HUES6 (cell line): ENCODE data around the gene KCNK15.

ENCODE experiments used
- H3K27ac ChIP-seq: 2 replicates; pipeline ENCODE4 v1.7.0; 2013; ENCODE audit warnings: low read depth, mild to moderate bottlenecking, low read length, inconsistent platforms
- H3K27me3 ChIP-seq: 2 replicates; pipeline ENCODE4 v1.6.1; 2013; ENCODE audit warnings: low read length; ENCODE audit not compliant: control insufficient read depth, insufficient read depth
- H3K36me3 ChIP-seq: 2 replicates; pipeline ENCODE4 v1.6.1; 2013; ENCODE audit warnings: low read length; ENCODE audit not compliant: control insufficient read depth, insufficient read depth
- H3K4me1 ChIP-seq: 2 replicates; pipeline ENCODE4 v1.6.1; 2013; ENCODE audit warnings: low read length; ENCODE audit not compliant: control insufficient read depth, insufficient read depth
- H3K4me3 ChIP-seq: 2 replicates; pipeline ENCODE4 v1.5.1; 2013; ENCODE audit warnings: low read depth, low read length
- H3K9ac ChIP-seq: one replicate; pipeline ENCODE4 v1.6.1; 2013; ENCODE audit warnings: mild to moderate bottlenecking, low read length
- H3K9me3 ChIP-seq: 2 replicates; pipeline ENCODE4 v1.6.1; 2013; ENCODE audit warnings: low read depth, low read length; ENCODE audit not compliant: control insufficient read depth, insufficient read depth

The KCNK15 gene

GRCh38 chr20:44704551-44704971, 41.1 kb upstream of the KCNK15 start:
- H3K4me1 ChIP-seq: peaks cover 14% of the 10 kb centered on the region
- no peaks in the 10 kb centered on the region for H3K27me3 ChIP-seq
- no peak overlapping the region for H3K9ac ChIP-seq

GRCh38 chr20:44705364-44706094, 40.1 kb upstream of the KCNK15 start:
- Histone ChIP-seq H3K4me3 (no peak overlapping the region), H3K9ac (no peak overlapping the region), H3K27me3 (no peaks in the 10 kb centered on the region), H3K4me1 (peaks cover 13% of the 10 kb centered on the region), H3K36me3 (no peaks in the 10 kb centered on the region), H3K27ac (no peak overlapping the region), H3K9me3 (no peaks in the 10 kb centered on the region)

More at GRCh38 chr20:44704551-44704971, 41.1 kb upstream of the KCNK15 start:
- Histone ChIP-seq H3K27ac (no peak overlapping the region), H3K4me3 (no peak overlapping the region), H3K36me3 (no peaks in the 10 kb centered on the region), H3K9me3 (no peaks in the 10 kb centered on the region)

- Histone ChIP-seq H3K36me3 (no peaks in the 10 kb centered on the region), H3K9ac (no peak overlapping the region), H3K27me3 (no peaks in the 10 kb centered on the region), H3K9me3 (no peaks in the 10 kb centered on the region), H3K4me3 (no peak overlapping the region), H3K4me1 (peaks cover 4% of the 10 kb centered on the region), H3K27ac (no peak overlapping the region)
Measured at GRCh38 chr20:44706301-44707017, 39.2 kb upstream of the KCNK15 start.

GRCh38 chr20:44707018-44707579, 38.6 kb upstream of the KCNK15 start:
- H3K36me3 ChIP-seq: no peaks in the 10 kb centered on the region
- H3K9me3 ChIP-seq: no peaks in the 10 kb centered on the region
- no peaks in the 10 kb centered on the region for H3K27me3 ChIP-seq
- H3K4me3 ChIP-seq: no peak overlapping the region
- H3K4me1 ChIP-seq: no peaks in the 10 kb centered on the region
- no peak overlapping the region for H3K9ac ChIP-seq
- no peak overlapping the region for H3K27ac ChIP-seq

GRCh38 chr20:44709380-44709779, 36.3 kb upstream of the KCNK15 start:
- Histone ChIP-seq H3K9me3 (no peaks in the 10 kb centered on the region), H3K36me3 (no peaks in the 10 kb centered on the region), H3K4me3 (no peak overlapping the region), H3K27ac (no peak overlapping the region), H3K9ac (no peak overlapping the region), H3K27me3 (no peaks in the 10 kb centered on the region), H3K4me1 (no peaks in the 10 kb centered on the region)

GRCh38 chr20:44709797-44710196, 35.9 kb upstream of the KCNK15 start:
- Histone ChIP-seq H3K27ac (no peak overlapping the region), H3K36me3 (no peaks in the 10 kb centered on the region), H3K27me3 (no peaks in the 10 kb centered on the region), H3K9me3 (no peaks in the 10 kb centered on the region), H3K9ac (no peak overlapping the region), H3K4me3 (no peak overlapping the region), H3K4me1 (no peaks in the 10 kb centered on the region)

GRCh38 chr20:44711237-44711636, 34.4 kb upstream of the KCNK15 start:
- H3K4me1 ChIP-seq: no peaks in the 10 kb centered on the region
- no peaks in the 10 kb centered on the region for H3K27me3 ChIP-seq
- H3K4me3 ChIP-seq: no peak overlapping the region
- H3K27ac ChIP-seq: no peak overlapping the region
- no peak overlapping the region for H3K9ac ChIP-seq
- H3K9me3 ChIP-seq: no peaks in the 10 kb centered on the region
- no peaks in the 10 kb centered on the region for H3K36me3 ChIP-seq

- H3K36me3 ChIP-seq: no peaks in the 10 kb centered on the region
- no peaks in the 10 kb centered on the region for H3K9me3 ChIP-seq
- no peaks in the 10 kb centered on the region for H3K4me1 ChIP-seq
- H3K27ac ChIP-seq: no peak overlapping the region
- H3K4me3 ChIP-seq: no peak overlapping the region
- H3K9ac ChIP-seq: no peak overlapping the region
- no peaks in the 10 kb centered on the region for H3K27me3 ChIP-seq
Measured at GRCh38 chr20:44714102-44714700, 31.5 kb upstream of the KCNK15 start.

- H3K27me3 ChIP-seq: no peaks in the 10 kb centered on the region
- no peak within 1 kb of the TSS for H3K27ac ChIP-seq
- no peak within 1 kb of the TSS for H3K9ac ChIP-seq
Measured at GRCh38 chr20:44714701-44715498, 30.8 kb upstream of the KCNK15 start, which contains the start of gene CCN5. CCN5 (plus strand) TSS chr20:44715369; CDS start chr20:44715391, 22 bp downstream.

GRCh38 chr20:44715499-44716308, 30.0 kb upstream of the KCNK15 start:
- no peaks in the 10 kb centered on the region for H3K9me3 ChIP-seq
- H3K27ac ChIP-seq: no peak overlapping the region
- no peaks in the 10 kb centered on the region for H3K36me3 ChIP-seq
- H3K9ac ChIP-seq: no peak overlapping the region
- no peak overlapping the region for H3K4me3 ChIP-seq
- H3K4me1 ChIP-seq: peaks cover 4% of the 10 kb centered on the region; the same call in 1 of the 2 replicates
- H3K27me3 ChIP-seq: no peaks in the 10 kb centered on the region

More at GRCh38 chr20:44714701-44715498, 30.8 kb upstream of the KCNK15 start, which contains the start of gene CCN5:
- Histone ChIP-seq H3K36me3 (no peaks in the 10 kb centered on the region), H3K4me3 (no peak within 1 kb of the TSS), H3K9me3 (no peaks in the 10 kb centered on the region), H3K4me1 (no peaks in the 10 kb centered on the region)
